Ectodermal cell (in vitro differentiated cells): ENCODE data around the gene SCUBE2. TPM values are rescaled to one million over a fixed set of nuclear protein-coding genes. Genes with fewer than 3 reads are reported as not detected.

Experiments
- H3K27ac ChIP-seq: 2 replicates; pipeline ENCODE4 v1.7.0; 2013; ENCODE audit warnings: mild to moderate bottlenecking, low read depth, low read length; ENCODE audit not compliant: insufficient read depth, poor library complexity, severe bottlenecking
- H3K27me3 ChIP-seq: 2 replicates; pipeline ENCODE4 v1.7.0; 2013; ENCODE audit warnings: mild to moderate bottlenecking, low read length; ENCODE audit not compliant: insufficient read depth, control insufficient read depth, poor library complexity, severe bottlenecking
- H3K36me3 ChIP-seq: one replicate; pipeline ENCODE4 v1.7.0; 2013; ENCODE audit warnings: low read length; ENCODE audit not compliant: control insufficient read depth, insufficient read depth
- H3K4me1 ChIP-seq: one replicate; pipeline ENCODE4 v1.7.0; 2013; ENCODE audit warnings: low read length; ENCODE audit not compliant: control insufficient read depth, insufficient read depth
- H3K4me3 ChIP-seq: 2 replicates; pipeline ENCODE4 v1.7.0; 2013; ENCODE audit warnings: low read depth, low read length, control low read depth; ENCODE audit not compliant: insufficient read depth
- H3K9me3 ChIP-seq: 2 replicates; pipeline ENCODE4 v1.7.0; 2013; ENCODE audit warnings: mild to moderate bottlenecking, low read length, moderate library complexity; ENCODE audit not compliant: control insufficient read depth
- WGBS, 2 experiments: methylation state at CpG; one replicate each; pipeline ENCODE4 v1.1.7; 2013; ENCODE audit warnings: missing lambda C conversion rate in 2 of 2; 5-methylcytosine and 5-hydroxymethylcytosine counted together
- polyA plus RNA-seq, 4 experiments: library from polyadenylated mRNA; stranded (reverse); fragments of 50-300 nt; gene quantifications; one replicate each; pipeline ENCODE4 v1.2.3, GENCODE V29; 2013

Gene SCUBE2
- 21.9 TPM for polyA plus RNA-seq (2013, experiment 1 of 4)
- 47.7 TPM for polyA plus RNA-seq (2013, experiment 2 of 4)
- polyA plus RNA-seq (2013, experiment 3 of 4) = 27.9 TPM
- polyA plus RNA-seq (2013, experiment 4 of 4) = 40.8 TPM

DNA sequence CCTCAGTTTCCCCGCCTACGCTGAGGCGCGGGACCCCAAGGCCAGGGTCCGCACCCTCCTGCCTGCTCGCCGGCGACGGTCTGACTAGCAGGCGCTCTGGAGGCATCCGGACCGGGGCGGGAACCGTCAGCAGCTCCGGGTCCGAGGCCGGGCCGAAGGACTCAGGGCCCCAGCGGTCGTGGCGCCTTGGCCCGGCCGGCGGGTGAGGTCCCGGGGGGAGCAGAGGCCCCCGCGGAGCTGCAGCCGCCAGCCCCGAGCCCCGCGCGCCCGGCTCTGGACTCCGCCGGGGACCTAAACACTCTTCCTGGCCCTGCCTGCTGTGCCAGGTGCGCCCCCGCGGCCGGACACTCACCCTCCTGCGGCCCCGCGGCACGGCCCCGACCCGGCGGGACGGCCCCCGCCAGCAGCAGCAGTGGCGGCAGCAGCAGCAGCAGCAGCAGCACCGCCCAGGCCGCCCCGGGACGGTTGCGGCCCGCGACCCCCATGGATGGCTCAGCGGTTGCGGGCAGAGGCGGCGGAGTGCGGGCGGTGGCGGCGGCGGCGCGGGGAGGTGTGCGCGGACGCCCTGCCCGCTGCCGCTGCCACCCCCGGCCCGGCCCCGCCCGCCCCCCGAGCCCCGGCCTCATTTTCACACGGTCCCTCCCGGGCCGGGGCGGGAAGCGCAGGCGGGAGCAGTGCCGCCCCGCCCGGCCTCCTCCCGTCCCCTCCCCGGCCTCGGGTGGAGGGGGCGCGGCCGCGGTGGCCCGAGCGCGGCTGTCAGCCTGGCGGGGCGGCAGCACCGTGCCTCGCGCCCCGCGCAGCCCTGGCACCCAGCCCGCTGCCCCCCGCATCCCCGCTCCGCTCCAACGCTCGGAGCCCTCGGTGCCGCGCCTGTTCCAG, at the start of gene SCUBE2:
SCUBE2 (minus strand) TSS at position 556 of the 879 bp plus-strand sequence; CDS start at position 485, 71 bp downstream.
- WGBS, 2 experiments = 1 to 2% methylated on average over 113 of the region's 113 CpGs
- Histone ChIP-seq H3K9me3 (no peaks in the 10 kb centered on the region), H3K27me3 (peaks cover 41% of the 10 kb centered on the region), H3K27ac (no peak within 1 kb of the TSS), H3K4me1 (no peaks in the 10 kb centered on the region), H3K4me3 (peak within 1 kb of the TSS; percentile 56), H3K36me3 (no peaks in the 10 kb centered on the region)

DNA sequence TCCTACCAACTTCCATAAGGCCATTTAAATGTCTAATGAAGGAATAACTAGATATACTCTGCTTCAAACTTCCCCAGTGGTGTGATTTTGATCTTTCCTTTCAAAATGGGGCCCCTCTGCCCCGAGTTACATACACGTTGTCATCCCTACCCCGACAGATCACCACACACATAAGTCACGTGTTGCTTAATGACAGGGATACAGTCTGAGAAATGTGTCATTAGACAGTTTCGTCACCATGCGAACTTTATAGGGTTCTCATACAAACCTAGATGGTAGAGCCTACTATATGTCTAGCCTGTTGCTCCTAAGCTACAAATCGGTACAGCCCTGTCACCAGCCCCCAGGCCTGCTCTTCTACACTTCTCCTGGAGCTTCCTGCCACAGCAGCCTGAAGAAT, 49.8 kb upstream of the SCUBE2 start:
- no peak overlapping the region for H3K27ac ChIP-seq
- 89 to 91% methylated on average over 7 of the region's 7 CpGs for WGBS, 2 experiments
- no peaks in the 10 kb centered on the region for H3K27me3 ChIP-seq
- peaks cover 7% of the 10 kb centered on the region for H3K4me1 ChIP-seq
- peaks cover 46% of the 10 kb centered on the region for H3K36me3 ChIP-seq
- no peak overlapping the region for H3K4me3 ChIP-seq
- H3K9me3 ChIP-seq = no peaks in the 10 kb centered on the region

- Histone ChIP-seq H3K27me3 (no peaks in the 10 kb centered on the region), H3K9me3 (no peaks in the 10 kb centered on the region), H3K27ac (no peak overlapping the region), H3K36me3 (peaks cover 33% of the 10 kb centered on the region), H3K4me3 (no peak overlapping the region), H3K4me1 (peaks cover 7% of the 10 kb centered on the region)
- 94 to 95% methylated on average over 7 of the region's 7 CpGs for WGBS, 2 experiments
Measured at GRCh38 chr11:9139628-9140357, 48.4 kb upstream of the SCUBE2 start.

- H3K4me3 ChIP-seq = no peak overlapping the region
- no peaks in the 10 kb centered on the region for H3K9me3 ChIP-seq
- peaks cover 7% of the 10 kb centered on the region for H3K4me1 ChIP-seq
- H3K27ac ChIP-seq = no peak overlapping the region
- WGBS, 2 experiments = 90 to 94% methylated on average over 17 of the region's 18 CpGs
- H3K36me3 ChIP-seq = peaks cover 27% of the 10 kb centered on the region
- no peaks in the 10 kb centered on the region for H3K27me3 ChIP-seq
Measured at GRCh38 chr11:9138612-9139579, 47.5 kb upstream of the SCUBE2 start.

DNA sequence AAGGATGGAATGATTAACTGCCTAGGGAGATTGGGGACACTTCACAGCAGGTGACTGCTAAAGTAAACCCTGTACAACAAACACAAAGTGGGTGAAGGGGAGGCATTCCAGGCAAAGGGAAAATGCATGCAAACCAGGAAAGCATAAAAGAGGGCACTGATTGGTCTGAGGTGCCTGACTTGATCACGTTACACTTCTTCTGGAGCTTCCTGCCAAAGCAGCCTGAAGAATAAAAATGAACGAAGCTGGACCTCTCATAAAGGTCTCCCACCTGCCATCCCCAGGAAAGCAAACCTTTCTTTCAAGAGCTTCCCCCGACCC, 46.7 kb upstream of the SCUBE2 start:
- WGBS, 2 experiments = 73 to 76% methylated on average over 3 of the region's 3 CpGs
- peaks cover 19% of the 10 kb centered on the region for H3K36me3 ChIP-seq

GRCh38 chr11:9137293-9138132, 46.1 kb upstream of the SCUBE2 start:
- Histone ChIP-seq H3K4me3 (no peak overlapping the region), H3K4me1 (peaks cover 7% of the 10 kb centered on the region), H3K9me3 (no peaks in the 10 kb centered on the region), H3K27me3 (no peaks in the 10 kb centered on the region), H3K36me3 (peaks cover 16% of the 10 kb centered on the region), H3K27ac (no peak overlapping the region)
- WGBS, 2 experiments = 30% methylated on average over 10 of the region's 10 CpGs

More for the DNA sequence above, 46.7 kb upstream of the SCUBE2 start:
- Histone ChIP-seq H3K27me3 (no peaks in the 10 kb centered on the region), H3K9me3 (no peaks in the 10 kb centered on the region), H3K4me1 (peaks cover 7% of the 10 kb centered on the region), H3K27ac (no peak overlapping the region), H3K4me3 (no peak overlapping the region)

GRCh38 chr11:9136741-9137140, 45.3 kb upstream of the SCUBE2 start:
- 97 to 100% methylated on average over 2 of the region's 2 CpGs for WGBS, 2 experiments
- peaks cover 11% of the 10 kb centered on the region for H3K36me3 ChIP-seq
- H3K9me3 ChIP-seq = no peaks in the 10 kb centered on the region
- no peaks in the 10 kb centered on the region for H3K27me3 ChIP-seq
- H3K27ac ChIP-seq = no peak overlapping the region
- H3K4me3 ChIP-seq = no peak overlapping the region
- peaks cover 7% of the 10 kb centered on the region for H3K4me1 ChIP-seq

DNA sequence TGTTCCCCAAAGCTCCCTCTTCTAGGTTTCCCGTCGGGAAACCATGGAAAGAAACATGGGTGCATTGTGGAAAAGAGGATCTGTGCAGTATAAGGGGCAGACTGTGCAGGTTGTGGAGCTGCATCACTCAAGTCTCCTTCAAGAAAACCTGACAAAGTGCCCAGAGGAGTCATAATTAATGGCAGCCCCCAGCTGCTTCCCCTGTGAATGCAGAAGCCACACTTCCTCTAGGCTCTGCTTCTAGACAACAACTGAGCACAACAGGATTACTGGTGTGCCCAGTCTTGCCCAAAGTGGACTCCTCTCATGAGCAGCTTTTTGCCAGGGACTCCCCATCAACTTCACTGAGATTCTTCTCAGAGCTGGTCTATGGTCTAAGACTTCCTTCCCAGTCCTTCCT, 42.6 kb upstream of the SCUBE2 start:
- no peaks in the 10 kb centered on the region for H3K27me3 ChIP-seq
- WGBS, 2 experiments = 86 to 93% methylated on average over 2 of the region's 2 CpGs
- H3K9me3 ChIP-seq = no peaks in the 10 kb centered on the region
- H3K4me1 ChIP-seq = peaks cover 7% of the 10 kb centered on the region
- no peak overlapping the region for H3K4me3 ChIP-seq
- H3K27ac ChIP-seq = no peak overlapping the region
- H3K36me3 ChIP-seq = no peaks in the 10 kb centered on the region

GRCh38 chr11:9132203-9132878, 40.9 kb upstream of the SCUBE2 start:
- Histone ChIP-seq H3K4me1 (no peaks in the 10 kb centered on the region), H3K9me3 (no peaks in the 10 kb centered on the region)

More at GRCh38 chr11:9132203-9132878, 40.9 kb upstream of the SCUBE2 start:
- Histone ChIP-seq H3K27me3 (no peaks in the 10 kb centered on the region), H3K36me3 (no peaks in the 10 kb centered on the region), H3K27ac (no peak overlapping the region), H3K4me3 (no peak overlapping the region)
- 94 to 96% methylated on average over 5 of the region's 5 CpGs for WGBS, 2 experiments
